GM23338 (cell line): ENCODE measurements around the gene CENPB. TPM values are rescaled to one million over a fixed set of nuclear protein-coding genes. Genes with fewer than 3 reads are reported as not detected.

Experiments used
- ATAC-seq: fragments of 200-7000 bp; cut with Tn5 transposase; 3 replicates; pipeline ENCODE4 v1.9.1; 2020
- DNase-seq: peaks from one replicate; pipeline ENCODE4 v3.0.0-alpha.2; 2015; ENCODE audit warnings: low spot score
- H2AFZ ChIP-seq: fragments of 200-600 bp; sonication (generic); 2 replicates; pipeline ENCODE4 v1.8.0; 2016; ENCODE audit warnings: antibody characterized with exemption, mild to moderate bottlenecking, moderate library complexity
- H3F3A ChIP-seq: fragments of 200-600 bp; sonication (generic); replicated peaks from 2 replicates; pipeline ENCODE4 v1.8.0; 2017; ENCODE audit warnings: antibody characterized with exemption, mixed run types, low read depth
- H3K27ac ChIP-seq: fragments of 200-600 bp; sonication (generic); 2 replicates; pipeline ENCODE4 v1.6.1; 2016; ENCODE audit warnings: low read depth
- H3K27me3 ChIP-seq: fragments of 200-600 bp; sonication (generic); 2 replicates; pipeline ENCODE4 v1.8.0; 2016; ENCODE audit warnings: mild to moderate bottlenecking, mixed run types, moderate library complexity; ENCODE audit not compliant: insufficient read depth
- H3K36me3 ChIP-seq: fragments of 200-600 bp; sonication (generic); 2 replicates; pipeline ENCODE4 v1.8.0; 2016; ENCODE audit warnings: mild to moderate bottlenecking; ENCODE audit not compliant: insufficient read depth
- H3K4me1 ChIP-seq: fragments of 200-600 bp; sonication (generic); 2 replicates; pipeline ENCODE4 v1.8.0; 2016; ENCODE audit warnings: mild to moderate bottlenecking, moderate library complexity; ENCODE audit not compliant: insufficient read depth
- H3K4me2 ChIP-seq: fragments of 200-600 bp; sonication (generic); 2 replicates; pipeline ENCODE4 v1.7.1; 2017; ENCODE audit warnings: mixed run types
- H3K4me3 ChIP-seq: fragments of 200-600 bp; sonication (generic); 2 replicates; pipeline ENCODE4 v1.6.1; 2016; ENCODE audit warnings: mixed run types
- H3K79me2 ChIP-seq: fragments of 200-600 bp; sonication (generic); replicated peaks from 2 replicates; pipeline ENCODE4 v1.8.0; 2017; ENCODE audit warnings: mild to moderate bottlenecking; ENCODE audit not compliant: insufficient read depth
- H3K9me2 ChIP-seq: fragments of 200-600 bp; sonication (generic); 2 replicates; pipeline ENCODE4 v1.8.0; 2017; ENCODE audit not compliant: insufficient read depth
- H4K20me1 ChIP-seq: fragments of 200-600 bp; sonication (generic); replicated peaks from 2 replicates; pipeline ENCODE4 v1.8.0; 2017; ENCODE audit warnings: mild to moderate bottlenecking; ENCODE audit not compliant: insufficient read depth
- H3K27ac Mint-ChIP-seq: 2 replicates; pipeline ENCODE4 v1.8.0; 2020; ENCODE audit warnings: inconsistent platforms, mild to moderate bottlenecking, moderate library complexity, mixed read lengths
- H3K27me3 Mint-ChIP-seq: 3 replicates; pipeline ENCODE4 v1.8.0; 2022; ENCODE audit warnings: low read depth, mild to moderate bottlenecking, moderate library complexity, mixed read lengths, inconsistent platforms; ENCODE audit not compliant: insufficient read depth, poor library complexity
- H3K36me3 Mint-ChIP-seq: 3 replicates; pipeline ENCODE4 v1.8.0; 2021; ENCODE audit warnings: low read depth, mild to moderate bottlenecking, inconsistent platforms, moderate library complexity, mixed read lengths
- H3K4me1 Mint-ChIP-seq: 3 replicates; pipeline ENCODE4 v1.8.0; 2020; ENCODE audit warnings: mild to moderate bottlenecking, inconsistent platforms, mixed read lengths
- H3K4me3 Mint-ChIP-seq: 3 replicates; pipeline ENCODE4 v1.8.0; 2021; ENCODE audit warnings: moderate library complexity, mild to moderate bottlenecking, inconsistent platforms, mixed read lengths
- H3K9me3 Mint-ChIP-seq: 3 replicates; pipeline ENCODE4 v1.8.0; 2020; ENCODE audit warnings: moderate library complexity, mild to moderate bottlenecking, inconsistent platforms, mixed read lengths
- CREB1 ChIP-seq: fragments of 250-450 bp; sonication (Bioruptor Pico); IDR thresholded peaks from 2 replicates; pipeline ENCODE4 v1.5.0; 2020; ENCODE audit warnings: low read depth, mild to moderate bottlenecking, moderate library complexity
- CTCF ChIP-seq, 2 experiments: fragments of 200-600 bp in 1 of 2; sonication (generic) in 1 of 2; conservative IDR thresholded peaks; 2 replicates each; pipeline versions ENCODE4 v1.5.1 to v1.6.1; 2016 to 2017; ENCODE audit warnings: antibody characterized with exemption in 2 of 2, low read depth in 2 of 2, mild to moderate bottlenecking in 2 of 2, moderate library complexity in 1 of 2
- ETS1 ChIP-seq: IDR thresholded peaks from 2 replicates; pipeline ENCODE4 v1.6.1; 2016; ENCODE audit warnings: antibody characterized with exemption
- EZH2 ChIP-seq: fragments of 200-600 bp; sonication (generic); IDR thresholded peaks from one replicate; pipeline ENCODE4 v1.8.0; 2017; ENCODE audit warnings: antibody characterized with exemption, mild to moderate bottlenecking, low read depth; ENCODE audit not compliant: unreplicated experiment
- EZH2phosphoT487 ChIP-seq: fragments of 200-600 bp; sonication (generic); IDR thresholded peaks from one replicate; pipeline ENCODE4 v1.8.1; 2018; ENCODE audit warnings: antibody characterized with exemption; ENCODE audit not compliant: unreplicated experiment
- JUNB ChIP-seq: IDR thresholded peaks from one replicate; pipeline ENCODE4 v1.6.1; 2016; ENCODE audit warnings: antibody characterized with exemption; ENCODE audit not compliant: unreplicated experiment
- NANOG ChIP-seq: IDR thresholded peaks from 2 replicates; pipeline ENCODE4 v1.6.1; 2016; ENCODE audit warnings: antibody characterized with exemption, borderline replicate concordance
- POLR2AphosphoS5 ChIP-seq: IDR thresholded peaks from 2 replicates; pipeline ENCODE4 v1.6.1; 2016; ENCODE audit warnings: antibody characterized with exemption, low read depth
- REST ChIP-seq: IDR thresholded peaks from one replicate; pipeline ENCODE4 v1.6.1; 2018; ENCODE audit warnings: antibody characterized with exemption; ENCODE audit not compliant: unreplicated experiment
- STAT1 ChIP-seq: IDR thresholded peaks from one replicate; pipeline ENCODE4 v1.6.1; 2016; ENCODE audit warnings: antibody characterized with exemption; ENCODE audit not compliant: unreplicated experiment
- ZNF114 ChIP-seq: fragments of 250-450 bp; sonication (Bioruptor Pico); IDR thresholded peaks from 2 replicates; pipeline ENCODE4 v1.5.0; 2020; ENCODE audit warnings: mild to moderate bottlenecking, moderate library complexity
- ZNF331 ChIP-seq: fragments of 250-450 bp; sonication (Bioruptor Pico); IDR thresholded peaks from 2 replicates; pipeline ENCODE4 v1.5.0; 2020; ENCODE audit warnings: low read depth, mild to moderate bottlenecking, moderate library complexity
- ZNF462 ChIP-seq: fragments of 250-450 bp; sonication (Bioruptor Pico); IDR thresholded peaks from 2 replicates; pipeline ENCODE4 v1.5.0; 2020; ENCODE audit warnings: mild to moderate bottlenecking, moderate library complexity
- polyA plus RNA-seq: library from polyadenylated mRNA; unstranded; fragments of >200 nt; fragmentation: Nextera tagmentation; extraction: Ambion mirVana; gene quantifications from 2 replicates; pipeline ENCODE4 v1.2.1, GENCODE V29; 2016
- total RNA-seq: library from RNA; depleted of rRNA; stranded (reverse); fragments of >200 nt; shearing (Covaris generic); gene quantifications from 2 replicates; pipeline ENCODE4 v1.2.3, GENCODE V29; 2014

The CENPB gene
- total and polyA plus RNA-seq, 2 experiments from 2014 or later = 10.8 to 52.1 TPM

- Mint-ChIP-seq H3K4me1 (peaks cover 28% of the 10 kb centered on the region), H3K36me3 (no peaks in the 10 kb centered on the region; the same call in 2 of the 3 replicates), H3K9me3 (peaks cover 4% of the 10 kb centered on the region; the same call in 1 of the 3 replicates), H3K4me3 (no peak overlapping the region), H3K27ac (no peak overlapping the region), H3K27me3 (peaks cover 34% of the 10 kb centered on the region)
- Histone ChIP-seq H3F3A (peaks cover 14% of the 10 kb centered on the region), H3K79me2 (no peaks in the 10 kb centered on the region), H3K9me2 (no peaks in the 10 kb centered on the region), H3K27ac (no peak overlapping the region), H3K4me3 (peak overlapping the region; percentile 73), H2AFZ (no peak overlapping the region), H3K27me3 (peaks cover 28% of the 10 kb centered on the region), H3K4me1 (peaks cover 17% of the 10 kb centered on the region; the same call in 1 of the 2 replicates), H3K4me2 (peak overlapping the region; percentile 93), H3K36me3 (no peaks in the 10 kb centered on the region), H4K20me1 (peaks cover 11% of the 10 kb centered on the region; the same call in 1 of the 2 replicates)
- DNase-seq (no peak), ATAC-seq (no peak)
- no peak for TF ChIP-seq CREB1 (CRISPR knock-in tag)
- TF ChIP-seq ZNF114 (CRISPR knock-in tag) = no peak
- no peak for TF ChIP-seq ZNF462 (CRISPR knock-in tag)
- no peak for TF ChIP-seq POLR2AphosphoS5
- TF ChIP-seq CTCF (conservative IDR thresholded peaks at IDR 0.05; ENCODE audit: low read depth in 2 of 2) = no peak
- no peak for TF ChIP-seq EZH2
- TF ChIP-seq ZNF331 (CRISPR knock-in tag) = no peak
- TF ChIP-seq JUNB = no peak
- TF ChIP-seq STAT1 = no peak
- TF ChIP-seq NANOG = no peak
- no peak for TF ChIP-seq EZH2phosphoT487
- TF ChIP-seq REST = no peak
- TF ChIP-seq ETS1 = no peak
These were observed 37.4 kb downstream of the CENPB start for GRCh38 chr20:3749087-3749688.
